Renal cortical epithelial cell (primary cell): ENCODE results near the gene EMP1. TPM values are rescaled to one million over a fixed set of nuclear protein-coding genes. Genes with fewer than 3 reads are reported as not detected.
"Not testable (repeated sequence)": the region's sequence is repeated elsewhere in the genome, so short reads cannot be mapped to it uniquely, and the experiment has no call there.

ENCODE experiments used
- DNase-seq: peaks from one replicate; pipeline ENCODE4 v3.0.0-alpha.2; 2011; ENCODE audit warnings: low read depth
- total RNA-seq: library from RNA; depleted of rRNA; stranded (reverse); fragments of >200 nt; gene quantifications from 2 replicates; pipeline ENCODE4 v1.2.3, GENCODE V29; 2014

The EMP1 gene
- total RNA-seq, 1 donor from 2014 or later: 60.2 TPM

GRCh38 chr12:13257356-13257875 is 60.9 kb downstream of the EMP1 start:
- no peak for DNase-seq

DNA sequence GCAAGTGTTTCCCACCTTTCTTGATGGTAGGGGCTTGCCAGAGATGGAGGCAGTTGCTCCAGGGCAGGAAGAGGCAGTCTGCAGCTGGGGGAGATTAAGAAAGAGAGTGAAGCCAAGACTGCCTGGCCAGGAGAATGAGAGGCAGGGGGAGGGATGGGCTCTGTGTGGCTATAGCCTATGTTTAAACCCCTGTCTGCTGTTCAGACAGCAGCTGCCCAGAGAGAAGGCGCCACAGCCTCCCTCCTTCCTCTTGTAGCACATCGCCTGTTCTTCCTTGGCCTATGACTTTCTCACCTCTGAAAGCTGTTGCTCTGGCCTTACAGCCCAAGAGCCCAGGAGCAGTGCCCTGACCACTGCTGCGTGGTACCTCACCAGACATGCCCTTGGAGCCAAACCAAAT is 61.7 kb downstream of the EMP1 start:
- DNase-seq: no peak

DNA sequence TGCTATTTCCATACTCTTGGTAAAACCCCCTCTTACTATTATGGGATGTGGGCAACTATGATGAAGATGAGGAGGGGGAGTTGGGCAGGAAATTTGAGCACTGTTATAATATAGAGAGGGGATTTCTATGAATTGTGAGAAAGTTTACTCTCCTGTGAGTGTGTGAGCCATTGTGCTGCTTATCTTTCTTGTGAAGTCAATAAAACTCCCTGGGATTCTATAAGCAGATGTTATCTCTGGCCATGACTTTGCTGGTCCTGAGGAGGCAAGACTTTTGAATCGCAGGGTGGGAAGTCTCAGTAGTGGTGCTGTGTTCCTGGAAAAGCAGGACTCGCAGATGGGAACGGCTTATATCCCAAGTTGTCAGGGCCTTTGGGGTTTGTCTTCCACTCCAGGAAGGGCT is 62.2 kb downstream of the EMP1 start:
- DNase-seq: no peak

- DNase-seq: not testable (repeated sequence)
These were observed 63.1 kb downstream of the EMP1 start for GRCh38 chr12:13259625-13260024.

GRCh38 chr12:13267826-13268225 is 71.3 kb downstream of the EMP1 start:
- not testable (repeated sequence) for DNase-seq

GRCh38 chr12:13268581-13268980 is 72.1 kb downstream of the EMP1 start:
- no peak for DNase-seq

Other genes with a start within 250 kb of the EMP1 start
- gene GPRC5D, start 244.6 kb upstream of the EMP1 start, total RNA-seq: not detected in 2 replicates
- 5.9 and 30.0 TPM in 2 replicates for gene HEBP1, start 196.5 kb upstream of the EMP1 start, total RNA-seq
- 3.1 and 7.5 TPM in 2 replicates for gene FAM234B, start 152.3 kb upstream of the EMP1 start, total RNA-seq
- gene GSG1, start 93.1 kb upstream of the EMP1 start, total RNA-seq: 1.4 and 5.1 TPM in 2 replicates